Caco-2 (cell line): Measurements from ENCODE around the gene MRAP. TPM values are rescaled to one million over a fixed set of nuclear protein-coding genes. Genes with fewer than 3 reads are reported as not detected.
A peak's percentile ranks its signal among the peaks of the same experiment; 100 is the strongest.

Experiments
- BruUV-seq: library from RNA; stranded (reverse); fragments of 400-500 nt; replicated peaks from 2 replicates; lab custom pipeline; 2021; lab: Mats Ljungman, UMichigan
- CTCF ChIA-PET: fragments of 300-600 bp; sonication (Branson Sonifier 250); formaldehyde crosslinking; loops from one replicate; lab custom pipeline; 2022; ENCODE audit warnings: antibody characterized with exemption; lab: Charles Lee
- POLR2A ChIA-PET: fragments of 300-600 bp; sonication (Branson Sonifier 250); formaldehyde crosslinking; loops from one replicate; lab custom pipeline; 2022; ENCODE audit warnings: antibody characterized with exemption; lab: Charles Lee
- DNase-seq, 2 experiments: peaks; one replicate each; pipeline versions ENCODE4 v3.0.0 to v3.0.0-alpha.2; 2020 to 2022
- H3K27me3 ChIP-seq: replicated peaks from 2 replicates; pipeline ENCODE4 v1.6.0; 2011; ENCODE audit warnings: low read length; ENCODE audit not compliant: control insufficient read depth, insufficient read depth
- H3K36me3 ChIP-seq: 2 replicates; pipeline ENCODE4 v1.5.1; 2011; ENCODE audit warnings: low read length; ENCODE audit not compliant: control insufficient read depth, insufficient read depth
- H3K4me1 ChIP-seq: fragments of 250-450 bp; sonication (Bioruptor Pico); 2 replicates; pipeline ENCODE4 v1.5.1; 2020; ENCODE audit warnings: mild to moderate bottlenecking
- H3K4me3 ChIP-seq: 2 replicates; pipeline ENCODE4 v1.5.1; 2011; ENCODE audit warnings: low read depth, mild to moderate bottlenecking, control low read depth, low read length
- H3K9me3 ChIP-seq: fragments of 250-450 bp; sonication (Bioruptor Pico); 2 replicates; pipeline ENCODE4 v1.5.1; 2020; ENCODE audit warnings: mild to moderate bottlenecking, moderate library complexity
- H3K27ac Mint-ChIP-seq: one replicate; pipeline ENCODE4 v1.8.0; 2022; ENCODE audit warnings: mixed read lengths; ENCODE audit not compliant: unreplicated experiment
- H3K27me3 Mint-ChIP-seq: one replicate; pipeline ENCODE4 v1.8.0; 2022; ENCODE audit warnings: mixed read lengths; ENCODE audit not compliant: insufficient read depth, unreplicated experiment
- H3K36me3 Mint-ChIP-seq: one replicate; pipeline ENCODE4 v1.8.0; 2022; ENCODE audit warnings: mild to moderate bottlenecking, mixed read lengths; ENCODE audit not compliant: insufficient read depth, unreplicated experiment
- H3K4me1 Mint-ChIP-seq: one replicate; pipeline ENCODE4 v1.8.0; 2022; ENCODE audit warnings: low read depth, mixed read lengths; ENCODE audit not compliant: unreplicated experiment
- H3K4me3 Mint-ChIP-seq: one replicate; pipeline ENCODE4 v1.8.0; 2022; ENCODE audit warnings: mild to moderate bottlenecking, moderate library complexity, mixed read lengths; ENCODE audit not compliant: unreplicated experiment
- H3K9me3 Mint-ChIP-seq: one replicate; pipeline ENCODE4 v1.8.0; 2022; ENCODE audit warnings: mixed read lengths; ENCODE audit not compliant: unreplicated experiment
- CTCF ChIP-seq, 2 experiments: fragments of 200-600 bp in 1 of 2; IDR thresholded peaks; 1 replicate in 1 of 2; 2 replicates in 1 of 2; pipeline versions ENCODE4 v1.5.1 to v1.8.0; 2011 to 2022; ENCODE audit warnings: antibody characterized with exemption in 1 of 2, control low read depth in 1 of 2, inconsistent platforms in 1 of 2, low read depth in 1 of 2, low read length in 1 of 2, mild to moderate bottlenecking in 1 of 2, moderate library complexity in 1 of 2; ENCODE audit not compliant: insufficient read depth in 1 of 2, severe bottlenecking in 1 of 2, unreplicated experiment in 1 of 2
- intact Hi-C: fragments of 100-400 bp; cut with micrococcal nuclease; formaldehyde crosslinking; loops from one replicate; pipeline ENCODE4 v1.10.0; 2022; ENCODE audit not compliant: unreplicated experiment
- total RNA-seq: library from RNA; stranded (reverse); gene quantifications from 2 replicates; pipeline ENCODE4 v1.2.3, GENCODE V29; 2022

The MRAP gene
- total RNA-seq, 1 experiment from 2014 or later = not detected

- ChIA-PET CTCF (no interaction called here), POLR2A (interaction anchor here (0.5 kb wide), 1 partner anchor 1265 kb away, joined by 3 read pairs; no protein-coding TSS in a partner anchor)
- H3K9me3 Mint-ChIP-seq = no peaks in the 10 kb centered on the region
- no peaks in the 10 kb centered on the region for H3K9me3 ChIP-seq
- H3K36me3 Mint-ChIP-seq = peaks cover 14% of the 10 kb centered on the region
- peak overlapping the region; percentile 98 for H3K4me3 ChIP-seq
- H3K4me1 ChIP-seq = no peaks in the 10 kb centered on the region
- H3K27me3 ChIP-seq = no peaks in the 10 kb centered on the region
- no peak for TF ChIP-seq CTCF (IDR thresholded peaks at IDR 0.05; ENCODE audit: insufficient read depth in 1 of 2, low read depth in 1 of 2, low read length in 1 of 2, severe bottlenecking in 1 of 2, unreplicated experiment in 1 of 2)
- peak in 1 of 2 experiments; percentile 5 for DNase-seq
- TSS peak; percentile 38 for BruUV-seq
- intact Hi-C loops = no loop called here
- H3K36me3 ChIP-seq = no peaks in the 10 kb centered on the region
- no peaks in the 10 kb centered on the region for H3K27me3 Mint-ChIP-seq
- peaks cover 7% of the 10 kb centered on the region for H3K4me1 Mint-ChIP-seq
- peak overlapping the region; percentile 100 for H3K4me3 Mint-ChIP-seq
- peak overlapping the region; percentile 96 for H3K27ac Mint-ChIP-seq
Measured at GRCh38 chr21:32278103-32278502, 20.6 kb upstream of the MRAP start.

- H3K36me3 ChIP-seq = no peaks in the 10 kb centered on the region
- peak within 1 kb of the TSS; percentile 98 for H3K4me3 ChIP-seq
- ChIA-PET CTCF (no interaction called here), POLR2A (interaction anchor here (0.5 to 0.7 kb wide), 2 partner anchors 97 to 1265 kb away, joined by 3 to 8 read pairs; no protein-coding TSS in a partner anchor)
- peak within 1 kb of the TSS; percentile 100 for H3K4me3 Mint-ChIP-seq
- TF ChIP-seq CTCF (IDR thresholded peaks at IDR 0.05; ENCODE audit: insufficient read depth in 1 of 2, low read depth in 1 of 2, low read length in 1 of 2, severe bottlenecking in 1 of 2, unreplicated experiment in 1 of 2) = no peak
- H3K27ac Mint-ChIP-seq = peak within 1 kb of the TSS; percentile 96
- peaks cover 7% of the 10 kb centered on the region for H3K4me1 Mint-ChIP-seq
- H3K27me3 ChIP-seq = no peaks in the 10 kb centered on the region
- DNase-seq = peak; percentile 94 to 96
- intact Hi-C loops = no loop called here
- no peaks in the 10 kb centered on the region for H3K9me3 Mint-ChIP-seq
- peaks cover 14% of the 10 kb centered on the region for H3K36me3 Mint-ChIP-seq
- no peaks in the 10 kb centered on the region for H3K27me3 Mint-ChIP-seq
- H3K4me1 ChIP-seq = no peaks in the 10 kb centered on the region
- H3K9me3 ChIP-seq = no peaks in the 10 kb centered on the region
- no TSS peak for BruUV-seq
Measured at GRCh38 chr21:32278518-32279376, 19.9 kb upstream of the MRAP start, which contains the start of gene MIS18A. MIS18A (minus strand) TSS chr21:32279049; CDS start chr21:32279014, 35 bp downstream.

DNA sequence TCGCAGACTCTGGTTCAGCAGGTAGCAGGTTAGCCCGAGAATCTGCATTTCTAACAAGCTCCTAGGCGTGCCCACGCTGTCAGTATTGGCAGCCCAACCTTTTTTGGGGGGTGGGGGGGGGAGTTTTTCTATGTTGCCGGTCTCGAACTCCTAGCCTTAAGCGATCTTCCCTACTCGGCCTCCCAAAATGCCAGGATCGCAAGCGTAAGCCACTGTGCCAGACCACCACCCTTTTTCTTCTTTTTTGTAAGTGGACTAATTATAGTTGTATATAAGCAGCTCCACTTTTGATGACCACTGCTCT lies 19.3 kb upstream of the MRAP start:
- Mint-ChIP-seq H3K9me3 (no peaks in the 10 kb centered on the region), H3K4me1 (peaks cover 7% of the 10 kb centered on the region), H3K4me3 (peak overlapping the region; percentile 100), H3K27me3 (no peaks in the 10 kb centered on the region), H3K36me3 (peaks cover 14% of the 10 kb centered on the region), H3K27ac (peak overlapping the region; percentile 96)
- DNase-seq = no peak
- Histone ChIP-seq H3K4me1 (no peaks in the 10 kb centered on the region), H3K36me3 (no peaks in the 10 kb centered on the region), H3K9me3 (no peaks in the 10 kb centered on the region), H3K27me3 (no peaks in the 10 kb centered on the region), H3K4me3 (peak overlapping the region; percentile 98)
- CTCF ChIA-PET = no interaction called here
- TF ChIP-seq CTCF (IDR thresholded peaks at IDR 0.05; ENCODE audit: insufficient read depth in 1 of 2, low read depth in 1 of 2, low read length in 1 of 2, severe bottlenecking in 1 of 2, unreplicated experiment in 1 of 2) = no peak
- POLR2A ChIA-PET = interaction anchor here (0.7 kb wide), 1 partner anchor 97 kb away, joined by 8 read pairs; no protein-coding TSS in a partner anchor
- TSS peak; percentile 87 for BruUV-seq
- intact Hi-C loops = no loop called here
